Measurements from ENCODE around the gene ADARB1. TPM values are rescaled to one million over a fixed set of nuclear protein-coding genes. Genes with fewer than 3 reads are reported as not detected.

ADARB1 gene
- total RNA-seq, 1 donor from 2014 or later, result 13.7 TPM

GRCh38 chr21:45108808-45109781 lies 34.7 kb downstream of the ADARB1 start:
- DNase-seq (ENCODE audit: low spot score), result no peak
- intact Hi-C loops (cut with DNase I), result no loop called here

DNA sequence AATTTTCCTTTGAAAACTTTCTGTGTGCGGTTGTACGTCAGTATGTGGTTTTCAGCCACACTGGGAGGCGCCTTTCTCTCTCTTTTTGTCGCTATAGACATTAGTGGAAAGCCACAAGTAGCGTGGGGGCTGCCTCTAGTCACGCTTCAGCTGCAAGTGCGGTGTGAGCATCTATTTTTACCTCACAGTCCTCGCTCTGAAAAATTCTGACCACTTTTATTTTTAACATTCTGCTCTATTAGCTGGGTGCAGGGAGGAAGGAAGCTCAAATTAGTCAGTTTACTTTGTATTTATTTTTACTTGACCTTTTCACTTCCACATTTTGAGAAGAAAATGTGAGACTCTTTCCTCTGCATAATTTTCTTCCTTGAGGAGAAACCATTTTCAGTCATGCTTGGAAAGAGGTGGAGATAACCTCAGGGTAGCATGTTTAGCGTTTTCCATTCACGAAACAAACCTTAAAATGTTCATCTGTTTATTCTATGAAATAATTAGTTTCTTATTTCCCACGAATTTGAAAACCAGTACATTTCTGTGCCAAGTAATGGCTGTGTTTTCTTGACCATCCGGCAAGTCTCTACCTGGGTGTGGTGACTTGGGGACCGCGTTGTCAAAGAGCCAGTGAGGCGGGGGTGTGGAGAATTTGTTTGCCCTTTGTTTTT lies 35.6 kb downstream of the ADARB1 start:
- intact Hi-C loops (cut with DNase I), result no loop called here
- no peak for DNase-seq (ENCODE audit: low spot score)

DNA sequence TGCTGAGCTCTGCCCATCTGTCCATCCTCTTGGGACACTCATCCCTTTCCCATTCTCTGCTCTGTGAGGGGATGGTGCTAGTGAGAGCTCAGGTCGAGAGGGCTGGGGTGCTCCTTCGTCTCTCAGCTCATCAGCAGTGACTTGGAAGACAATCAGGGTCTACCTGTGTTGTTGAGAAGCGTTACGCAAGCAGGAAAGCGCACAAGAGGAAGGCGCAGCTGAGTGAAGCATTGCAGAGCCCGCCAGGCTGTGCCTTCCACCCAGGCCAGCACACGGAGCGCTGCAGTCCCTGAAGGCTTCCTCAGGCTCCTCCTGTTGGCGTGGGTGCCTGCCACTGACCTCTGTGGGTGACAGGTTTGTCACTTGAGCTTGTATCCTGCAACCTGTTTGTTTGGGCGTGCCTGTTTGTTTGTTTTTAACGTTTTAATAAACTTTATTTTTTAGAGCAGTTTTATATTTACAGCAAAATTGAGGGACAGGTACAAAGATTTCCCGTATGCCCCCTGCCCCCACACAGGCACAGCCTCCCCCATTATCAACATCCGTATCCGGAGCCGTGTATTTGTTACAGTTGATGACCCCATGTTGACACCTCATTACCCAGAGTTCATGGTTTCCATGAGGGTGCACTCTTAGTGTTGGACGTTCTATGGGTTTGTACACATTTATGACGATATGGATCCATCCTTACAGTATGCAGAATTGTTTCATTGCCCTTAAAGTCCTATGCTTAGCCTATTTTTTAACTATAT lies 36.7 kb downstream of the ADARB1 start:
- DNase-seq (ENCODE audit: low spot score), result no peak
- intact Hi-C loops (cut with DNase I), result no loop called here

DNA sequence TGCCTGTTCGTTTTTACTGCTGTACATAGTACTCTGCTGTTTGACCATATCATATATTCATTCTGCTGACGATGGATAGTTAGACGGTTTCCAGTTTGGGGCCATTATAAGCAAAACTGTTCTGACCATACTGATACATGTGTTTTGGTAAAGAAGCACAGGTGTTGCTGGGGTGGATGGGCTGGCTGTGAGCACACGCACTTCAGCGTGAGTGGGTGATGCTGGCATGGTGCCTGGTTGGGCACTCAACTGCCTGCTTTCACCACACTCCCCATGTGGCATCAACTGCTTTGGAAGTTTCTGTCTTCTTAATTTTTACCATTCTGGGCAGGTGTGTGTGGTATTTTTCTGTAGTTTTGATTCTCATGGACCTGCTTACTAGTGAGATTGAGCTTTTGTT lies 37.3 kb downstream of the ADARB1 start:
- no peak for DNase-seq (ENCODE audit: low spot score)
- intact Hi-C loops (cut with DNase I), result no loop called here

DNA sequence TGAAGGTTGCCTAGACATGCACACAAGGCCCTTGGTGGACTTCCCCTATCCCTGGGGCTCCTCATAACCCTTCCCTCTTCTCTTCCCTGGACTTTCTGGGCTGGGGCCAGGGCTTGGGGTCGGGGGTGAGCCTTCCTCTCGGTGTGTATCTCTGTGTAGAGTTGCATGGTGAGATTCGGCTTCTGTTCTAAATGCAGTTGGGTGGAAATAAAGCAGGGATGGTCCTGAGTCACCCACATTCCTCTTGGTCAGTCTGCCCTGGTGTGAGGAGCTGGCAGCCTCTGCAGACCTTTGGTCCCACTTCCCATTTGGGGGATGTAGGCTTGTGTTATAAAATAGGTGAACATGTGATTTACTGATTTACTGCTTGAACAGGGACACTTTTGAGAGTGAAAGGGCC lies 38.0 kb downstream of the ADARB1 start:
- intact Hi-C loops (cut with DNase I), result no loop called here

DNA sequence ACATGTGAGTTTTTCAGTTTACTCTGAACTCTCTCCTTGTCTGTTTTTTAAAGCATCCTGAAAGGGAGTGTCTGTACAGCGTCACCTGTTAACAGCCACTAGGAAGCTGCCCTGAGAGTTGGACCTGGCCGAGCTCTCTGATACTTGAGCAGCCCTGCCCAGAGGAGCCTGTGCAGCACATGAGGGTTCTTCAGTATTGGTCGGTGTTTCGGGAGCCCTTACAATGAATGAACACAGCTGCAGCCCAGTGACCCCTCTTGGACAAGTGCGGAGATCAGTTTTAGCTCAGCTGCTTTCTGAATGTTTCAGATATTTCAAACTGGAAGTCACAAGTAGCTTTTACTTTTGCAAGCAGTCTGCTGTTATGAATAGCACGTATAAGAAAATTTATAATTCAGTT lies 39.2 kb downstream of the ADARB1 start:
- intact Hi-C loops (cut with DNase I), result no loop called here
- DNase-seq (ENCODE audit: low spot score), result no peak

More for the DNA sequence above, 38.0 kb downstream of the ADARB1 start:
- DNase-seq (ENCODE audit: low spot score), result no peak

DNA sequence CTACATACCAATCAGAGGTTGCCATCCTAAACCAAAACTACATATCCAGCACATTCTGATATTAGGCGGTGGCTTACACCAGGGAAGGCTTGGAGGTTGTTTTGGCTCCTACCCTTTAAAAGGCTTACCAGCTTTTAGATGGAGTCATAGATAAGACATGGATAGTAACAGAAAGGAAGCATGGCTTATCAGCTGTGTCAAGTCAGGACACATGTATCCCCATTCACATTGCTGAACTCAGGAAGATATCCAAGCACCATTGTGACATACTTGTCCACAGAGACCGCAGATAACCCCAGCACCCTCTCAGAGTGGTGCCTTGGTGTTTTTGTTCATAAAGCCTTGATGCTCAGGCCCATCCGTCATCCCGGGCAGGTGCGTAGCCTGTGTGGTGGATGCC lies 39.7 kb downstream of the ADARB1 start:
- intact Hi-C loops (cut with DNase I), result no loop called here
- DNase-seq (ENCODE audit: low spot score), result no peak

GRCh38 chr21:45114475-45114874 lies 40.1 kb downstream of the ADARB1 start:
- intact Hi-C loops (cut with DNase I), result no loop called here
- DNase-seq (ENCODE audit: low spot score), result no peak

GRCh38 chr21:45115141-45115540 lies 40.8 kb downstream of the ADARB1 start:
- no peak for DNase-seq (ENCODE audit: low spot score)
- intact Hi-C loops (cut with DNase I), result no loop called here

GRCh38 chr21:45116066-45116465 lies 41.7 kb downstream of the ADARB1 start:
- no peak for DNase-seq (ENCODE audit: low spot score)
- intact Hi-C loops (cut with DNase I), result no loop called here

- intact Hi-C loops (cut with DNase I), result no loop called here
- no peak for DNase-seq (ENCODE audit: low spot score)
These were observed 42.9 kb downstream of the ADARB1 start for GRCh38 chr21:45117314-45117713.

GRCh38 chr21:45118099-45118498 lies 43.7 kb downstream of the ADARB1 start:
- DNase-seq (ENCODE audit: low spot score), result no peak
- intact Hi-C loops (cut with DNase I), result no loop called here

GRCh38 chr21:45119812-45120211 lies 45.4 kb downstream of the ADARB1 start:
- no peak for DNase-seq (ENCODE audit: low spot score)
- intact Hi-C loops (cut with DNase I), result no loop called here

GRCh38 chr21:45120975-45121374 lies 46.6 kb downstream of the ADARB1 start:
- no peak for DNase-seq (ENCODE audit: low spot score)
- intact Hi-C loops (cut with DNase I), result no loop called here

DNA sequence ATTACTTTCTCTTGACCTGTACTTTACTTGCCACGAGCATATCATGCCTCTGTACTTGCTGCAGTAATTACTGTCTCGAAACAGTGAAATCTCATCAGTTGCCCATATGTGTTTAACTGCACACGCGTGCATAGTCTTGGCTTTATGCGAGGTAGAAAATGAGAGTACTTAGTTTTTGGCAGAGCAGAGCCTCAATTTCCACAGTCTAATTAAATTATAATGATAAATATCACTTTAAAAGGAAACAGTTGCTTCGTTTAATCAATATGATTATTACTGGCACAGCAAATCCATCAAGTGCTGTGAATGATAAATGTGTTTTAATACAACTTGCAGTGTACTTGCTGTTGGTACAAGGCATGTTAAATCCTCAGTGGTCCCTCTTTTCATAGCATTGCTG lies 47.6 kb downstream of the ADARB1 start:
- intact Hi-C loops (cut with DNase I), result no loop called here
- DNase-seq (ENCODE audit: low spot score), result no peak

- intact Hi-C loops (cut with DNase I), result no loop called here
- no peak for DNase-seq (ENCODE audit: low spot score)
These were observed 48.2 kb downstream of the ADARB1 start for GRCh38 chr21:45122432-45123132.

DNA sequence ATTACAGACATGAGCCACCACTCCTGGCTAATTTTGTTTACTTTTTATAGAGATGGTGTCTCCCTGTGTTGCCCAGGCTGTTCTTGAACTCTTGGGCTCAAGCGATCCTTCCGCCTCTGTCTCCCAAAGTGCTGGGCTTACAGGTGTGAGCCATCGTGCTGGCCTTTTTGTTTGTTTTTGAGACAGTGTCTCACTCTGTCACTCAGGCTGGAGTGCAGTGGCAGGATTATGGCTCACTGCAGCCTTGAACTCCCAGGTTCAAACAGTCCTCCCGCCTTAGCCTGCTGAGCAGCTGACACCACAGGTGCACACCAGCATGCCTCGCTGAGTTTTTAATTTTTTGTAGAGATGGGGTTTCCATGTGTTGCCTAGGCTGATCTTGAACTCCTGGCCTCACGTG lies 49.1 kb downstream of the ADARB1 start:
- intact Hi-C loops (cut with DNase I), result no loop called here

GRCh38 chr21:45124596-45124995 lies 50.2 kb downstream of the ADARB1 start:
- no peak for DNase-seq (ENCODE audit: low spot score)
- intact Hi-C loops (cut with DNase I), result no loop called here

More for the DNA sequence above, 49.1 kb downstream of the ADARB1 start:
- DNase-seq (ENCODE audit: low spot score), result no peak

- intact Hi-C loops (cut with DNase I), result no loop called here
- no peak for DNase-seq (ENCODE audit: low spot score)
These were observed 51.0 kb downstream of the ADARB1 start for GRCh38 chr21:45125357-45125756.

GRCh38 chr21:45126204-45126626 lies 51.8 kb downstream of the ADARB1 start:
- intact Hi-C loops (cut with DNase I), result no loop called here
- DNase-seq (ENCODE audit: low spot score), result no peak
